GM12874 (cell line): ENCODE data around the gene FAM43B.

Experiments used
- CTCF ChIP-seq: IDR thresholded peaks from 2 replicates; pipeline ENCODE4 v1.5.1; 2011; ENCODE audit warnings: low read depth, mild to moderate bottlenecking, control low read depth, low read length, moderate library complexity; ENCODE audit not compliant: insufficient read depth

The FAM43B gene

GRCh38 chr1:20587661-20588053 lies 35.3 kb downstream of the FAM43B start:
- TF ChIP-seq CTCF, result no peak

- no peak for TF ChIP-seq CTCF
These were observed 36.4 kb downstream of the FAM43B start, which contains the start of gene CDA for GRCh38 chr1:20588634-20589225. Gene CDA (plus strand): TSS chr1:20589097. CDS start chr1:20589130, 33 bp downstream.

- no peak for TF ChIP-seq CTCF
These were observed 37.2 kb downstream of the FAM43B start for GRCh38 chr1:20589331-20590278.

- no peak for TF ChIP-seq CTCF
These were observed 38.0 kb downstream of the FAM43B start for GRCh38 chr1:20590306-20590777.

- TF ChIP-seq CTCF, result no peak
These were observed 41.4 kb downstream of the FAM43B start for GRCh38 chr1:20593756-20594155.

- no peak for TF ChIP-seq CTCF
These were observed 42.4 kb downstream of the FAM43B start for GRCh38 chr1:20594746-20595145.

GRCh38 chr1:20596106-20596505 lies 43.7 kb downstream of the FAM43B start:
- no peak for TF ChIP-seq CTCF
